KMS-11 (cell line): ENCODE data around the gene FANCD2.

Source experiments
- H2AFZ ChIP-seq: fragments of 200-600 bp; sonication (generic); 2 replicates; pipeline ENCODE4 v1.6.1; 2016; ENCODE audit warnings: antibody characterized with exemption, mixed run types, low read depth
- H3K27ac ChIP-seq: fragments of 200-600 bp; sonication (generic); 2 replicates; pipeline ENCODE4 v1.6.1; 2016; ENCODE audit warnings: mild to moderate bottlenecking, mixed run types
- H3K27me3 ChIP-seq: fragments of 200-600 bp; sonication (generic); 2 replicates; pipeline ENCODE4 v1.6.1; 2017; ENCODE audit warnings: mild to moderate bottlenecking, low read depth, mixed run types, moderate library complexity; ENCODE audit not compliant: insufficient read depth
- H3K36me3 ChIP-seq: fragments of 200-600 bp; sonication (generic); 2 replicates; pipeline ENCODE4 v1.6.1; 2017; ENCODE audit warnings: mild to moderate bottlenecking, mixed run types; ENCODE audit not compliant: insufficient read depth
- H3K4me1 ChIP-seq: fragments of 200-600 bp; sonication (generic); 2 replicates; pipeline ENCODE4 v1.6.1; 2016; ENCODE audit warnings: mild to moderate bottlenecking, low read depth, mixed run types; ENCODE audit not compliant: poor library complexity, severe bottlenecking
- H3K4me2 ChIP-seq: fragments of 200-600 bp; sonication (generic); 2 replicates; pipeline ENCODE4 v1.7.0; 2016; ENCODE audit warnings: mild to moderate bottlenecking, mixed run types
- H3K4me3 ChIP-seq: fragments of 200-600 bp; sonication (generic); IDR thresholded peaks from 2 replicates; pipeline ENCODE4 v1.6.1; 2017; ENCODE audit warnings: low read depth, low read length, mixed read lengths; ENCODE audit not compliant: insufficient read depth
- H3K79me2 ChIP-seq: fragments of 200-600 bp; sonication (generic); 2 replicates; pipeline ENCODE4 v1.6.1; 2016; ENCODE audit warnings: low read depth, mixed run types; ENCODE audit not compliant: insufficient read depth
- H3K9ac ChIP-seq: fragments of 200-600 bp; sonication (generic); 2 replicates; pipeline ENCODE4 v1.6.1; 2016; ENCODE audit warnings: mild to moderate bottlenecking, mixed run types
- H4K20me1 ChIP-seq: fragments of 200-600 bp; sonication (generic); 2 replicates; pipeline ENCODE4 v1.6.1; 2016; ENCODE audit warnings: mild to moderate bottlenecking, mixed run types; ENCODE audit not compliant: insufficient read depth
- CTCF ChIP-seq: fragments of 200-600 bp; sonication (generic); conservative IDR thresholded peaks from 2 replicates; pipeline ENCODE4 v1.6.1; 2017; ENCODE audit warnings: low read depth, mild to moderate bottlenecking, antibody characterized with exemption, low read length, moderate library complexity, mixed read lengths

Gene FANCD2

GRCh38 chr3:10004506-10004905 lies 21.7 kb upstream of the FANCD2 start:
- Histone ChIP-seq H3K79me2 (no peaks in the 10 kb centered on the region), H3K36me3 (no peaks in the 10 kb centered on the region), H3K4me2 (no peak overlapping the region), H3K9ac (no peak overlapping the region), H3K4me1 (peaks cover 4% of the 10 kb centered on the region), H3K27me3 (no peaks in the 10 kb centered on the region), H4K20me1 (no peaks in the 10 kb centered on the region), H3K27ac (no peak overlapping the region), H3K4me3 (no peak overlapping the region), H2AFZ (no peak overlapping the region)
- TF ChIP-seq CTCF, result no peak

GRCh38 chr3:10004960-10005564 lies 21.2 kb upstream of the FANCD2 start:
- H2AFZ ChIP-seq, result no peak overlapping the region
- H4K20me1 ChIP-seq, result no peaks in the 10 kb centered on the region
- H3K4me2 ChIP-seq, result no peak overlapping the region
- H3K79me2 ChIP-seq, result no peaks in the 10 kb centered on the region
- no peak overlapping the region for H3K9ac ChIP-seq
- H3K4me3 ChIP-seq, result no peak overlapping the region
- peaks cover 5% of the 10 kb centered on the region for H3K4me1 ChIP-seq
- no peak for TF ChIP-seq CTCF
- no peaks in the 10 kb centered on the region for H3K36me3 ChIP-seq
- no peak overlapping the region for H3K27ac ChIP-seq
- H3K27me3 ChIP-seq, result no peaks in the 10 kb centered on the region

- no peaks in the 10 kb centered on the region for H4K20me1 ChIP-seq
- TF ChIP-seq CTCF, result no peak
Observed at GRCh38 chr3:10006048-10006761, 20.0 kb upstream of the FANCD2 start.

GRCh38 chr3:10006762-10007090 lies 19.5 kb upstream of the FANCD2 start:
- no peak for TF ChIP-seq CTCF
- no peak overlapping the region for H3K9ac ChIP-seq
- H2AFZ ChIP-seq, result no peak overlapping the region
- H3K36me3 ChIP-seq, result no peaks in the 10 kb centered on the region
- H3K79me2 ChIP-seq, result no peaks in the 10 kb centered on the region
- no peak overlapping the region for H3K4me3 ChIP-seq
- H3K27me3 ChIP-seq, result no peaks in the 10 kb centered on the region
- H4K20me1 ChIP-seq, result no peaks in the 10 kb centered on the region
- H3K4me1 ChIP-seq, result peaks cover 5% of the 10 kb centered on the region
- no peak overlapping the region for H3K27ac ChIP-seq
- H3K4me2 ChIP-seq, result no peak overlapping the region

More at GRCh38 chr3:10006048-10006761, 20.0 kb upstream of the FANCD2 start:
- peaks cover 5% of the 10 kb centered on the region for H3K4me1 ChIP-seq
- H3K27ac ChIP-seq, result no peak overlapping the region
- no peaks in the 10 kb centered on the region for H3K36me3 ChIP-seq
- H3K79me2 ChIP-seq, result no peaks in the 10 kb centered on the region
- H3K9ac ChIP-seq, result no peak overlapping the region
- no peak overlapping the region for H3K4me3 ChIP-seq
- no peaks in the 10 kb centered on the region for H3K27me3 ChIP-seq
- H2AFZ ChIP-seq, result no peak overlapping the region
- H3K4me2 ChIP-seq, result no peak overlapping the region
